WTC11 (cell line): Measurements from ENCODE around the gene TMTC3.

Experiments
- ATF2 ChIP-seq: sonication (generic); formaldehyde crosslinking; IDR thresholded peaks from 2 replicates; pipeline ENCODE4 v1.8.1; 2022; ENCODE audit warnings: low read depth, missing genetic modification reagents, borderline replicate concordance
- CREB1 ChIP-seq: sonication (generic); formaldehyde crosslinking; IDR thresholded peaks from 2 replicates; pipeline ENCODE4 v1.8.0; 2023; ENCODE audit warnings: mild to moderate bottlenecking, missing genetic modification reagents
- ETV6 ChIP-seq: sonication (generic); formaldehyde crosslinking; IDR thresholded peaks from 2 replicates; pipeline ENCODE4 v1.8.1; 2022; ENCODE audit warnings: mild to moderate bottlenecking, missing genetic modification reagents
- FOXJ3 ChIP-seq: sonication (generic); formaldehyde crosslinking; IDR thresholded peaks from 2 replicates; pipeline ENCODE4 v1.9.0; 2021; ENCODE audit warnings: missing genetic modification reagents, mild to moderate bottlenecking, borderline replicate concordance
- JUN ChIP-seq: sonication (generic); formaldehyde crosslinking; IDR thresholded peaks from 2 replicates; pipeline ENCODE4 v1.8.0; 2023; ENCODE audit warnings: mild to moderate bottlenecking, missing genetic modification reagents
- NFYB ChIP-seq: sonication (generic); formaldehyde crosslinking; conservative IDR thresholded peaks from 2 replicates; pipeline ENCODE4 v1.8.0; 2022; ENCODE audit warnings: low read depth, missing genetic modification reagents
- TF ChIP-seq, protein P1 (sequence below): fragments of 200-600 bp; IDR thresholded peaks from 2 replicates; pipeline ENCODE4 v1.8.0; 2022; ENCODE audit warnings: antibody characterized with exemption
- TF ChIP-seq, protein P2 (sequence below): sonication (generic); formaldehyde crosslinking; IDR thresholded peaks from 2 replicates; pipeline ENCODE4 v1.8.0; 2022; ENCODE audit warnings: missing genetic modification reagents
- TF ChIP-seq, protein P3 (sequence below): sonication (generic); formaldehyde crosslinking; IDR thresholded peaks from 2 replicates; pipeline ENCODE4 v1.8.0; 2022; ENCODE audit warnings: mild to moderate bottlenecking, missing genetic modification reagents
- TF ChIP-seq, protein P4 (sequence below): sonication (generic); formaldehyde crosslinking; IDR thresholded peaks from 2 replicates; pipeline ENCODE4 v1.8.1; 2023; ENCODE audit warnings: mild to moderate bottlenecking, moderate library complexity, missing genetic modification reagents

- TF ChIP-seq, protein P1, sequence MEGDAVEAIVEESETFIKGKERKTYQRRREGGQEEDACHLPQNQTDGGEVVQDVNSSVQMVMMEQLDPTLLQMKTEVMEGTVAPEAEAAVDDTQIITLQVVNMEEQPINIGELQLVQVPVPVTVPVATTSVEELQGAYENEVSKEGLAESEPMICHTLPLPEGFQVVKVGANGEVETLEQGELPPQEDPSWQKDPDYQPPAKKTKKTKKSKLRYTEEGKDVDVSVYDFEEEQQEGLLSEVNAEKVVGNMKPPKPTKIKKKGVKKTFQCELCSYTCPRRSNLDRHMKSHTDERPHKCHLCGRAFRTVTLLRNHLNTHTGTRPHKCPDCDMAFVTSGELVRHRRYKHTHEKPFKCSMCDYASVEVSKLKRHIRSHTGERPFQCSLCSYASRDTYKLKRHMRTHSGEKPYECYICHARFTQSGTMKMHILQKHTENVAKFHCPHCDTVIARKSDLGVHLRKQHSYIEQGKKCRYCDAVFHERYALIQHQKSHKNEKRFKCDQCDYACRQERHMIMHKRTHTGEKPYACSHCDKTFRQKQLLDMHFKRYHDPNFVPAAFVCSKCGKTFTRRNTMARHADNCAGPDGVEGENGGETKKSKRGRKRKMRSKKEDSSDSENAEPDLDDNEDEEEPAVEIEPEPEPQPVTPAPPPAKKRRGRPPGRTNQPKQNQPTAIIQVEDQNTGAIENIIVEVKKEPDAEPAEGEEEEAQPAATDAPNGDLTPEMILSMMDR: no peak
- TF ChIP-seq, protein P2, sequence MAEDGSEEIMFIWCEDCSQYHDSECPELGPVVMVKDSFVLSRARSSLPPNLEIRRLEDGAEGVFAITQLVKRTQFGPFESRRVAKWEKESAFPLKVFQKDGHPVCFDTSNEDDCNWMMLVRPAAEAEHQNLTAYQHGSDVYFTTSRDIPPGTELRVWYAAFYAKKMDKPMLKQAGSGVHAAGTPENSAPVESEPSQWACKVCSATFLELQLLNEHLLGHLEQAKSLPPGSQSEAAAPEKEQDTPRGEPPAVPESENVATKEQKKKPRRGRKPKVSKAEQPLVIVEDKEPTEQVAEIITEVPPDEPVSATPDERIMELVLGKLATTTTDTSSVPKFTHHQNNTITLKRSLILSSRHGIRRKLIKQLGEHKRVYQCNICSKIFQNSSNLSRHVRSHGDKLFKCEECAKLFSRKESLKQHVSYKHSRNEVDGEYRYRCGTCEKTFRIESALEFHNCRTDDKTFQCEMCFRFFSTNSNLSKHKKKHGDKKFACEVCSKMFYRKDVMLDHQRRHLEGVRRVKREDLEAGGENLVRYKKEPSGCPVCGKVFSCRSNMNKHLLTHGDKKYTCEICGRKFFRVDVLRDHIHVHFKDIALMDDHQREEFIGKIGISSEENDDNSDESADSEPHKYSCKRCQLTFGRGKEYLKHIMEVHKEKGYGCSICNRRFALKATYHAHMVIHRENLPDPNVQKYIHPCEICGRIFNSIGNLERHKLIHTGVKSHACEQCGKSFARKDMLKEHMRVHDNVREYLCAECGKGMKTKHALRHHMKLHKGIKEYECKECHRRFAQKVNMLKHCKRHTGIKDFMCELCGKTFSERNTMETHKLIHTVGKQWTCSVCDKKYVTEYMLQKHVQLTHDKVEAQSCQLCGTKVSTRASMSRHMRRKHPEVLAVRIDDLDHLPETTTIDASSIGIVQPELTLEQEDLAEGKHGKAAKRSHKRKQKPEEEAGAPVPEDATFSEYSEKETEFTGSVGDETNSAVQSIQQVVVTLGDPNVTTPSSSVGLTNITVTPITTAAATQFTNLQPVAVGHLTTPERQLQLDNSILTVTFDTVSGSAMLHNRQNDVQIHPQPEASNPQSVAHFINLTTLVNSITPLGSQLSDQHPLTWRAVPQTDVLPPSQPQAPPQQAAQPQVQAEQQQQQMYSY (CRISPR knock-in tag): no peak
- TF ChIP-seq JUN (CRISPR knock-in tag) (no peak), NFYB (CRISPR knock-in tag) (no peak), CREB1 (CRISPR knock-in tag) (no peak), ETV6 (no peak), FOXJ3 (no peak), ATF2 (CRISPR knock-in tag) (no peak)
- TF ChIP-seq, protein P3, sequence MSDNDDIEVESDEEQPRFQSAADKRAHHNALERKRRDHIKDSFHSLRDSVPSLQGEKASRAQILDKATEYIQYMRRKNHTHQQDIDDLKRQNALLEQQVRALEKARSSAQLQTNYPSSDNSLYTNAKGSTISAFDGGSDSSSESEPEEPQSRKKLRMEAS (CRISPR knock-in tag): no peak
- TF ChIP-seq, protein P4, sequence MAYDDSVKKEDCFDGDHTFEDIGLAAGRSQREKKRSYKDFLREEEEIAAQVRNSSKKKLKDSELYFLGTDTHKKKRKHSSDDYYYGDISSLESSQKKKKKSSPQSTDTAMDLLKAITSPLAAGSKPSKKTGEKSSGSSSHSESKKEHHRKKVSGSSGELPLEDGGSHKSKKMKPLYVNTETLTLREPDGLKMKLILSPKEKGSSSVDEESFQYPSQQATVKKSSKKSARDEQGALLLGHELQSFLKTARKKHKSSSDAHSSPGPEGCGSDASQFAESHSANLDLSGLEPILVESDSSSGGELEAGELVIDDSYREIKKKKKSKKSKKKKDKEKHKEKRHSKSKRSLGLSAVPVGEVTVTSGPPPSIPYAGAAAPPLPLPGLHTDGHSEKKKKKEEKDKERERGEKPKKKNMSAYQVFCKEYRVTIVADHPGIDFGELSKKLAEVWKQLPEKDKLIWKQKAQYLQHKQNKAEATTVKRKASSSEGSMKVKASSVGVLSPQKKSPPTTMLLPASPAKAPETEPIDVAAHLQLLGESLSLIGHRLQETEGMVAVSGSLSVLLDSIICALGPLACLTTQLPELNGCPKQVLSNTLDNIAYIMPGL (CRISPR knock-in tag): no peak
These were observed 494 bp downstream of the TMTC3 start for GRCh38 chr12:88142610-88142991.
